Measurements from ENCODE around the gene SCG3. TPM values are rescaled to one million over a fixed set of nuclear protein-coding genes. Genes with fewer than 3 reads are reported as not detected.

SCG3 gene
- polyA plus RNA-seq, 1 of the 3 experiments (the other 2 are of a cell fraction): 0.16 TPM

DNA sequence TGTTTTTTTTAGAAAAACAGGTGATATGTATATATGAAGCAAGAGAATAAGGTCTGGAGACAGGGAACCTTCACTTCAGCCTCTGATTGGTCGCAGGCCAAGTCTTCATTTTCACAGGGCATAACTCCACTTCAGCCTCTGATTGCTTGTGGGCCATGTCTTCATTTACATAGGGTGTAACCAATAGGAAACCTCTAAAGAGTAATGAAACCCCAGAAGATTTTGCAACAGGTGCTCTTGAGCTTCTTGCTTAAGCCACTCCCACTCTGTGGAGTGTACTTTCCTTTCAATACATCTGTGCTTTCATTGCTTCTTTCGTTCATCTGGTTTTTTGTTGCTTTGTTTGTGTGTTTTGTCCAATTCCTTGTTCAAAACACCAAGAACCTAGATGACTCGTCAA, 22.6 kb upstream of the SCG3 start:
- H3K9me2 ChIP-seq: no peaks in the 10 kb centered on the region
- H3K79me2 ChIP-seq (ENCODE audit: insufficient read depth): no peaks in the 10 kb centered on the region
- no peaks in the 10 kb centered on the region for H4K20me1 ChIP-seq (ENCODE audit: insufficient read depth)
- no peaks in the 10 kb centered on the region for H3F3A ChIP-seq (replicated peaks; ENCODE audit: insufficient read depth)
- H3K36me3 ChIP-seq (replicated peaks in 1 of 2; ENCODE audit: control insufficient read depth in 1 of 2, insufficient read depth in 2 of 2, low read length in 1 of 2): no peaks in the 10 kb centered on the region
- no peaks in the 10 kb centered on the region for H3K4me1 ChIP-seq (ENCODE audit: control insufficient read depth in 1 of 2, insufficient read depth in 2 of 2, low read depth in 1 of 2, low read length in 1 of 2)
- TF ChIP-seq SIN3A (IDR thresholded peaks at IDR 0.05; ENCODE audit: borderline replicate concordance, low read depth, low read length) (no peak), NFIC (IDR thresholded peaks at IDR 0.05; ENCODE audit: borderline replicate concordance) (no peak), MXI1 (IDR thresholded peaks at IDR 0.05; ENCODE audit: low read depth, low read length) (no peak), RXRA (IDR thresholded peaks at IDR 0.05; ENCODE audit: borderline replicate concordance, low read depth) (no peak), TEAD4 (IDR thresholded peaks at IDR 0.05; ENCODE audit: borderline replicate concordance, insufficient read depth) (no peak), EZH2phosphoT487 (IDR thresholded peaks at IDR 0.05; ENCODE audit: borderline replicate concordance, low read depth) (no peak), FOSL2 (IDR thresholded peaks at IDR 0.05; ENCODE audit: borderline replicate concordance, low read depth) (no peak), RAD21 (IDR thresholded peaks at IDR 0.05; ENCODE audit: low read length) (no peak), ELF1 (IDR thresholded peaks at IDR 0.05) (no peak), FOXJ3 (CRISPR knock-in tag; IDR thresholded peaks at IDR 0.05) (no peak), POLR2AphosphoS5 (IDR thresholded peaks at IDR 0.05; ENCODE audit: low read depth, low read length) (no peak), YY1 (IDR thresholded peaks at IDR 0.05; ENCODE audit: low read depth) (no peak)
- TF ChIP-seq, protein P1, sequence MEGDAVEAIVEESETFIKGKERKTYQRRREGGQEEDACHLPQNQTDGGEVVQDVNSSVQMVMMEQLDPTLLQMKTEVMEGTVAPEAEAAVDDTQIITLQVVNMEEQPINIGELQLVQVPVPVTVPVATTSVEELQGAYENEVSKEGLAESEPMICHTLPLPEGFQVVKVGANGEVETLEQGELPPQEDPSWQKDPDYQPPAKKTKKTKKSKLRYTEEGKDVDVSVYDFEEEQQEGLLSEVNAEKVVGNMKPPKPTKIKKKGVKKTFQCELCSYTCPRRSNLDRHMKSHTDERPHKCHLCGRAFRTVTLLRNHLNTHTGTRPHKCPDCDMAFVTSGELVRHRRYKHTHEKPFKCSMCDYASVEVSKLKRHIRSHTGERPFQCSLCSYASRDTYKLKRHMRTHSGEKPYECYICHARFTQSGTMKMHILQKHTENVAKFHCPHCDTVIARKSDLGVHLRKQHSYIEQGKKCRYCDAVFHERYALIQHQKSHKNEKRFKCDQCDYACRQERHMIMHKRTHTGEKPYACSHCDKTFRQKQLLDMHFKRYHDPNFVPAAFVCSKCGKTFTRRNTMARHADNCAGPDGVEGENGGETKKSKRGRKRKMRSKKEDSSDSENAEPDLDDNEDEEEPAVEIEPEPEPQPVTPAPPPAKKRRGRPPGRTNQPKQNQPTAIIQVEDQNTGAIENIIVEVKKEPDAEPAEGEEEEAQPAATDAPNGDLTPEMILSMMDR (IDR thresholded peaks at IDR 0.05): no peak
- TF ChIP-seq, protein P2, sequence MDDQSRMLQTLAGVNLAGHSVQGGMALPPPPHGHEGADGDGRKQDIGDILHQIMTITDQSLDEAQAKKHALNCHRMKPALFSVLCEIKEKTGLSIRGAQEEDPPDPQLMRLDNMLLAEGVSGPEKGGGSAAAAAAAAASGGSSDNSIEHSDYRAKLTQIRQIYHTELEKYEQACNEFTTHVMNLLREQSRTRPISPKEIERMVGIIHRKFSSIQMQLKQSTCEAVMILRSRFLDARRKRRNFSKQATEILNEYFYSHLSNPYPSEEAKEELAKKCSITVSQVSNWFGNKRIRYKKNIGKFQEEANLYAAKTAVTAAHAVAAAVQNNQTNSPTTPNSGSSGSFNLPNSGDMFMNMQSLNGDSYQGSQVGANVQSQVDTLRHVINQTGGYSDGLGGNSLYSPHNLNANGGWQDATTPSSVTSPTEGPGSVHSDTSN (IDR thresholded peaks at IDR 0.05): no peak
- TF ChIP-seq, protein P3, sequence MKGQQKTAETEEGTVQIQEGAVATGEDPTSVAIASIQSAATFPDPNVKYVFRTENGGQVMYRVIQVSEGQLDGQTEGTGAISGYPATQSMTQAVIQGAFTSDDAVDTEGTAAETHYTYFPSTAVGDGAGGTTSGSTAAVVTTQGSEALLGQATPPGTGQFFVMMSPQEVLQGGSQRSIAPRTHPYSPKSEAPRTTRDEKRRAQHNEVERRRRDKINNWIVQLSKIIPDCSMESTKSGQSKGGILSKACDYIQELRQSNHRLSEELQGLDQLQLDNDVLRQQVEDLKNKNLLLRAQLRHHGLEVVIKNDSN (IDR thresholded peaks at IDR 0.05; ENCODE audit: borderline replicate concordance, low read depth): no peak
- TF ChIP-seq, protein P4, sequence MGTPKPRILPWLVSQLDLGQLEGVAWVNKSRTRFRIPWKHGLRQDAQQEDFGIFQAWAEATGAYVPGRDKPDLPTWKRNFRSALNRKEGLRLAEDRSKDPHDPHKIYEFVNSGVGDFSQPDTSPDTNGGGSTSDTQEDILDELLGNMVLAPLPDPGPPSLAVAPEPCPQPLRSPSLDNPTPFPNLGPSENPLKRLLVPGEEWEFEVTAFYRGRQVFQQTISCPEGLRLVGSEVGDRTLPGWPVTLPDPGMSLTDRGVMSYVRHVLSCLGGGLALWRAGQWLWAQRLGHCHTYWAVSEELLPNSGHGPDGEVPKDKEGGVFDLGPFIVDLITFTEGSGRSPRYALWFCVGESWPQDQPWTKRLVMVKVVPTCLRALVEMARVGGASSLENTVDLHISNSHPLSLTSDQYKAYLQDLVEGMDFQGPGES (IDR thresholded peaks at IDR 0.05; ENCODE audit: low read depth, low read length): no peak
- TF ChIP-seq, protein P5, sequence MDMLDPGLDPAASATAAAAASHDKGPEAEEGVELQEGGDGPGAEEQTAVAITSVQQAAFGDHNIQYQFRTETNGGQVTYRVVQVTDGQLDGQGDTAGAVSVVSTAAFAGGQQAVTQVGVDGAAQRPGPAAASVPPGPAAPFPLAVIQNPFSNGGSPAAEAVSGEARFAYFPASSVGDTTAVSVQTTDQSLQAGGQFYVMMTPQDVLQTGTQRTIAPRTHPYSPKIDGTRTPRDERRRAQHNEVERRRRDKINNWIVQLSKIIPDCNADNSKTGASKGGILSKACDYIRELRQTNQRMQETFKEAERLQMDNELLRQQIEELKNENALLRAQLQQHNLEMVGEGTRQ (IDR thresholded peaks at IDR 0.05; ENCODE audit: borderline replicate concordance, low read depth, low read length): no peak
- TF ChIP-seq, protein P6, sequence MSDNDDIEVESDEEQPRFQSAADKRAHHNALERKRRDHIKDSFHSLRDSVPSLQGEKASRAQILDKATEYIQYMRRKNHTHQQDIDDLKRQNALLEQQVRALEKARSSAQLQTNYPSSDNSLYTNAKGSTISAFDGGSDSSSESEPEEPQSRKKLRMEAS (IDR thresholded peaks at IDR 0.05; ENCODE audit: low read depth): no peak
- TF ChIP-seq, protein P7, sequence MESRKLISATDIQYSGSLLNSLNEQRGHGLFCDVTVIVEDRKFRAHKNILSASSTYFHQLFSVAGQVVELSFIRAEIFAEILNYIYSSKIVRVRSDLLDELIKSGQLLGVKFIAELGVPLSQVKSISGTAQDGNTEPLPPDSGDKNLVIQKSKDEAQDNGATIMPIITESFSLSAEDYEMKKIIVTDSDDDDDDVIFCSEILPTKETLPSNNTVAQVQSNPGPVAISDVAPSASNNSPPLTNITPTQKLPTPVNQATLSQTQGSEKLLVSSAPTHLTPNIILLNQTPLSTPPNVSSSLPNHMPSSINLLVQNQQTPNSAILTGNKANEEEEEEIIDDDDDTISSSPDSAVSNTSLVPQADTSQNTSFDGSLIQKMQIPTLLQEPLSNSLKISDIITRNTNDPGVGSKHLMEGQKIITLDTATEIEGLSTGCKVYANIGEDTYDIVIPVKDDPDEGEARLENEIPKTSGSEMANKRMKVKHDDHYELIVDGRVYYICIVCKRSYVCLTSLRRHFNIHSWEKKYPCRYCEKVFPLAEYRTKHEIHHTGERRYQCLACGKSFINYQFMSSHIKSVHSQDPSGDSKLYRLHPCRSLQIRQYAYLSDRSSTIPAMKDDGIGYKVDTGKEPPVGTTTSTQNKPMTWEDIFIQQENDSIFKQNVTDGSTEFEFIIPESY (IDR thresholded peaks at IDR 0.05; ENCODE audit: borderline replicate concordance, low read depth): no peak
- TF ChIP-seq, protein P8, sequence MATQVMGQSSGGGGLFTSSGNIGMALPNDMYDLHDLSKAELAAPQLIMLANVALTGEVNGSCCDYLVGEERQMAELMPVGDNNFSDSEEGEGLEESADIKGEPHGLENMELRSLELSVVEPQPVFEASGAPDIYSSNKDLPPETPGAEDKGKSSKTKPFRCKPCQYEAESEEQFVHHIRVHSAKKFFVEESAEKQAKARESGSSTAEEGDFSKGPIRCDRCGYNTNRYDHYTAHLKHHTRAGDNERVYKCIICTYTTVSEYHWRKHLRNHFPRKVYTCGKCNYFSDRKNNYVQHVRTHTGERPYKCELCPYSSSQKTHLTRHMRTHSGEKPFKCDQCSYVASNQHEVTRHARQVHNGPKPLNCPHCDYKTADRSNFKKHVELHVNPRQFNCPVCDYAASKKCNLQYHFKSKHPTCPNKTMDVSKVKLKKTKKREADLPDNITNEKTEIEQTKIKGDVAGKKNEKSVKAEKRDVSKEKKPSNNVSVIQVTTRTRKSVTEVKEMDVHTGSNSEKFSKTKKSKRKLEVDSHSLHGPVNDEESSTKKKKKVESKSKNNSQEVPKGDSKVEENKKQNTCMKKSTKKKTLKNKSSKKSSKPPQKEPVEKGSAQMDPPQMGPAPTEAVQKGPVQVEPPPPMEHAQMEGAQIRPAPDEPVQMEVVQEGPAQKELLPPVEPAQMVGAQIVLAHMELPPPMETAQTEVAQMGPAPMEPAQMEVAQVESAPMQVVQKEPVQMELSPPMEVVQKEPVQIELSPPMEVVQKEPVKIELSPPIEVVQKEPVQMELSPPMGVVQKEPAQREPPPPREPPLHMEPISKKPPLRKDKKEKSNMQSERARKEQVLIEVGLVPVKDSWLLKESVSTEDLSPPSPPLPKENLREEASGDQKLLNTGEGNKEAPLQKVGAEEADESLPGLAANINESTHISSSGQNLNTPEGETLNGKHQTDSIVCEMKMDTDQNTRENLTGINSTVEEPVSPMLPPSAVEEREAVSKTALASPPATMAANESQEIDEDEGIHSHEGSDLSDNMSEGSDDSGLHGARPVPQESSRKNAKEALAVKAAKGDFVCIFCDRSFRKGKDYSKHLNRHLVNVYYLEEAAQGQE (IDR thresholded peaks at IDR 0.05; ENCODE audit: low read depth, low read length): no peak
- ChIA-PET POLR2A (no interaction called here), CTCF (interaction anchor here (0.9 to 1.7 kb wide), 5 partner anchors 9 to 118 kb away, joined by 3 to 11 read pairs (median 4); no protein-coding TSS in a partner anchor)
- no peaks in the 10 kb centered on the region; the same call in none of the 2 replicates for H3K27me3 ChIP-seq (ENCODE audit: insufficient read depth)
- no peak overlapping the region for H3K9ac ChIP-seq
- H3K9me3 ChIP-seq: no peaks in the 10 kb centered on the region
- no peak overlapping the region for H3K4me2 ChIP-seq
- no peak overlapping the region for H3K4me3 ChIP-seq (ENCODE audit: low read depth in 2 of 2, low read length in 1 of 2)
- 62% methylated on average over 3 of the region's 3 CpGs for WGBS (ENCODE audit: low lambda C conversion rate)
- H3K27ac ChIP-seq (ENCODE audit: low read depth in 2 of 2, low read length in 1 of 2): no peak overlapping the region
- DNase-seq: no peak
- no peak overlapping the region for H2AFZ ChIP-seq (ENCODE audit: low read depth)
